Measurements from ENCODE around the gene RBM33. TPM values are rescaled to one million over a fixed set of nuclear protein-coding genes. Genes with fewer than 3 reads are reported as not detected.

Gene RBM33
- total and polyA plus RNA-seq, 2 of the 13 experiments (the other 11 are each of a cell fraction or from before 2014, with no cell fraction given), result 12.4 to 28.9 TPM

DNA sequence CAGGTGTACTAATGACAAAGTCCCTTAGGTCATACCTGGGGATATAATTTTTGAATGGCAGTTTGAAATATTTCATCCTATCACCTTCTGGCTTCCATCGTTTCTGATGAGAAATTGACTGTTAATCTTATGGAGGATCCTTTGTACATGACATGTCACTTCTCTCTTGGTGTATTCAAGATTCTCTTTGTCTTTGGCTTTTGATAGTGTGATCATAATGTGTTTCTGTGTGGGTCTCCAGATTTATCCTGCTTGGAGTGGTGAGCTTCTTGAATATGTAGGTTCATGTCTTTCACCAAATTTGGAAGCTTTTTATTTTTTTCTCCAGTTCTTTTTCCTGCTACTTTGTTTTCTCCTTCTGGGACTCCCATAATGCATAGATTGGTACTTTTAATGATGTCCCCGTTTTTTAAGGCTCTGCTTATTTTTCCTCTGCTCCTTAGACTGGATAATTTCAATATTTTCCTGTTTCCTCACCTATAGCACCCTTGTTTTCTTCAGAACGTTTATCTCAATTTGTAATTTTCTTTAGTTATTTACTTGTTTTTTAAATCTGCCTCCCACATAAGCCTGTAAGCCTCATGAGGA, 4.4 kb downstream of the RBM33 start:
- DNase-seq (ENCODE audit: low spot score), result no peak
- in situ Hi-C loops (cut with HindIII; ENCODE audit: extremely low pct_ligation_motif_present, low pct_unique_long_range_greater_than_20kb) (no loop called here), intact Hi-C loops (cut with micrococcal nuclease; ENCODE audit: unreplicated experiment) (no loop called here)
- ChIA-PET POLR2A (interaction anchor here (1.1 to 1.7 kb wide), 2 partner anchors 15 to 30 kb away, joined by 3 to 7 read pairs; no protein-coding TSS in a partner anchor), CTCF (ENCODE audit: low intra/inter-chr PET ratio, low total read pairs) (no interaction called here)
- Histone ChIP-seq H3K27ac (ENCODE audit: extremely low read length, insufficient read depth, low read length) (no peak overlapping the region), H3K4me1 (ENCODE audit: insufficient read depth, low read length) (peaks cover 79% of the 10 kb centered on the region), H3K79me2 (ENCODE audit: insufficient read depth, low read length) (peaks cover 93% of the 10 kb centered on the region), H2AFZ (ENCODE audit: low read length) (no peak overlapping the region), H3K4me3 (replicated peaks in 1 of 3; ENCODE audit: insufficient read depth in 1 of 3, low read depth in 2 of 3, low read length in 3 of 3) (no peak overlapping the region; a peak in 1 of 6 replicates), H3K4me2 (ENCODE audit: low read depth, low read length) (no peak overlapping the region), H3K9ac (ENCODE audit: insufficient read depth, low read depth, low read length) (no peak overlapping the region), H3K36me3 (replicated peaks in 1 of 2; ENCODE audit: control insufficient read depth in 1 of 2, insufficient read depth in 2 of 2, low read length in 2 of 2) (peaks cover 2 to 9% of the 10 kb centered on the region in 2 experiments; a peak in 4 of 5 replicates), H3K27me3 (ENCODE audit: control insufficient read depth in 1 of 2, insufficient read depth in 2 of 2, low read length in 2 of 2) (no peaks in the 10 kb centered on the region; a peak in 1 of 5 replicates), H3K9me3 (ENCODE audit: low read length) (peaks cover 10% of the 10 kb centered on the region; the same call in 1 of the 2 replicates), H4K20me1 (ENCODE audit: insufficient read depth, low read length) (peaks cover 60% of the 10 kb centered on the region)
- BruUV-seq (replicated peaks), result no TSS peak
- WGBS (ENCODE audit: low lambda C conversion rate), result 83% methylated on average over 3 of the region's 3 CpGs
- FAIRE-seq, result no peak
- no peak for ATAC-seq
- TF ChIP-seq ZNF317 (CRISPR knock-in tag; IDR thresholded peaks at IDR 0.05) (peak; percentile 99), ZNF709 (CRISPR knock-in tag; IDR thresholded peaks at IDR 0.05) (peak; percentile 44; the same call in 1 of the 2 replicates), ETV6 (CRISPR knock-in tag; conservative IDR thresholded peaks at IDR 0.05) (no peak), ZBTB8A (CRISPR knock-in tag; IDR thresholded peaks at IDR 0.05; ENCODE audit: borderline replicate concordance, low read depth) (no peak), RBFOX2 (IDR thresholded peaks at IDR 0.05; ENCODE audit: low read depth, low read length) (peak; percentile 23; the same call in 1 of the 2 replicates)

- Histone ChIP-seq H3K4me2 (ENCODE audit: low read depth, low read length) (no peak overlapping the region), H4K20me1 (ENCODE audit: insufficient read depth, low read length) (peaks cover 68% of the 10 kb centered on the region), H2AFZ (ENCODE audit: low read length) (no peak overlapping the region), H3K4me1 (ENCODE audit: insufficient read depth, low read length) (peaks cover 87% of the 10 kb centered on the region), H3K36me3 (replicated peaks in 1 of 2; ENCODE audit: control insufficient read depth in 1 of 2, insufficient read depth in 2 of 2, low read length in 2 of 2) (peaks cover 2 to 9% of the 10 kb centered on the region in 2 experiments; a peak in 4 of 5 replicates), H3K9me3 (ENCODE audit: low read length) (peaks cover 10% of the 10 kb centered on the region; the same call in 1 of the 2 replicates), H3K27me3 (ENCODE audit: control insufficient read depth in 1 of 2, insufficient read depth in 2 of 2, low read length in 2 of 2) (no peaks in the 10 kb centered on the region; a peak in 1 of 5 replicates), H3K4me3 (replicated peaks in 1 of 3; ENCODE audit: insufficient read depth in 1 of 3, low read depth in 2 of 3, low read length in 3 of 3) (no peak overlapping the region), H3K79me2 (ENCODE audit: insufficient read depth, low read length) (peaks cover 100% of the 10 kb centered on the region), H3K9ac (ENCODE audit: insufficient read depth, low read depth, low read length) (no peak overlapping the region), H3K27ac (ENCODE audit: extremely low read length, insufficient read depth, low read length) (no peak overlapping the region)
- ChIA-PET POLR2A (interaction anchor here (1.1 to 1.7 kb wide), 3 partner anchors 14 to 51 kb away, joined by 3 to 7 read pairs (median 4); no protein-coding TSS in a partner anchor), CTCF (ENCODE audit: low intra/inter-chr PET ratio, low total read pairs) (no interaction called here)
- no TSS peak for BruUV-seq (replicated peaks)
- intact Hi-C loops (cut with micrococcal nuclease; ENCODE audit: unreplicated experiment) (no loop called here), in situ Hi-C loops (cut with HindIII; ENCODE audit: extremely low pct_ligation_motif_present, low pct_unique_long_range_greater_than_20kb) (no loop called here)
- WGBS (ENCODE audit: low lambda C conversion rate), result 82% methylated on average over 2 of the region's 2 CpGs
- DNase-seq (ENCODE audit: low spot score) (no peak), FAIRE-seq (no peak), ATAC-seq (no peak)
- TF ChIP-seq U2AF2 (IDR thresholded peaks at IDR 0.05; ENCODE audit: low read depth, low read length) (no peak), SAFB2 (CRISPR knock-in tag; IDR thresholded peaks at IDR 0.05; ENCODE audit: borderline replicate concordance, low read depth) (no peak), ZNF609 (CRISPR knock-in tag; IDR thresholded peaks at IDR 0.05; ENCODE audit: borderline replicate concordance) (no peak), CHD4 (IDR thresholded peaks at IDR 0.05; ENCODE audit: borderline replicate concordance, low read length) (no peak), RXRB (CRISPR knock-in tag; IDR thresholded peaks at IDR 0.05; ENCODE audit: borderline replicate concordance) (no peak), ZNF10 (CRISPR knock-in tag; IDR thresholded peaks at IDR 0.05; ENCODE audit: borderline replicate concordance, low read depth) (no peak), NCOA1 (CRISPR knock-in tag; IDR thresholded peaks at IDR 0.05) (no peak), PHF20 (CRISPR knock-in tag; IDR thresholded peaks at IDR 0.05) (no peak), JUND (CRISPR knock-in tag; IDR thresholded peaks at IDR 0.05) (no peak)
These were observed 5.1 kb downstream of the RBM33 start for GRCh38 chr7:155649588-155649987.
